Measurements from ENCODE around the gene MYCN. TPM values are rescaled to one million over a fixed set of nuclear protein-coding genes. Genes with fewer than 3 reads are reported as not detected.

Gene MYCN
- polyA plus RNA-seq (2014; cell fraction: cytosol; rRNA removed): 1,097 and 1,099 TPM in 2 replicates
- polyA plus RNA-seq (2014; cell fraction: nucleus; rRNA removed): 1,072 and 1,695 TPM in 2 replicates

DNA sequence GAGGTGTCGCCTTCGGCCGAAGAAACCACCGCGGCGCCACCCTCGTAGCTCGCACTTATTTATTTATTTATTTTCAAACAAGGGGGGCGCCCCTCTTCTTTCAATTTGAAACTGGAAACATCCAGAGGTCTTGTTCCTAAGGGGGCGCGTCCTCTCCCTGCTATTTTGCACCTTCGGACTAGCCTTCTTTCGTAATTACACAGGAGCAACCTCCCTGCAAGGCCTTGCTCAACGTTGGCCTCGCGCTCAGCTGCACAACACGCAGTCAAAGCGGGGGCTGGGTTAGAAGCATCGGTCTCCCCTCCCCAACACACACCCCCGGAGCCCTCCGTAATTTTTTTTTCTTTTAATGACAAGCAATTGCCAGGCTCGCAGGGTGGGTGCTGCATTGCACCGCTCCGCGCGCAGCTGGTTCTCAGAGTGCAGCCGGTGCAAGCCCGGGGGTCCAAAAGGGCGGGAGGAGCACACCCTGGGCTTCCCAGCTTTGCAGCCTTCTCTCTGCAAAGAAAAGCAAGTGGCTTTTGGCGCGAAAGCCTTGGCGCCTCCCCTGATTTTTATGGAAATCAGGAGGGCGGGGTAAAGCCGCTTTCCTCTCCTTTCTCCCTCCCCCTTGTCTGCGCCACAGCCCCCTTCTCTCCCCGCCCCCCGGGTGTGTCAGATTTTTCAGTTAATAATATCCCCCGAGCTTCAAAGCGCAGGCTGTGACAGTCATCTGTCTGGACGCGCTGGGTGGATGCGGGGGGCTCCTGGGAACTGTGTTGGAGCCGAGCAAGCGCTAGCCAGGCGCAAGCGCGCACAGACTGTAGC lies at the start of gene MYCN:
TSS of gene MYCN (plus strand) at position 697 of the 807 bp plus-strand sequence. CDS start 1,515 bp downstream, outside the sequence.
- DNase-seq (ENCODE audit: low spot score): no peak

- DNase-seq (ENCODE audit: low spot score): no peak
These were observed 49.1 kb upstream of the MYCN start for GRCh38 chr2:15890936-15891905.

DNA sequence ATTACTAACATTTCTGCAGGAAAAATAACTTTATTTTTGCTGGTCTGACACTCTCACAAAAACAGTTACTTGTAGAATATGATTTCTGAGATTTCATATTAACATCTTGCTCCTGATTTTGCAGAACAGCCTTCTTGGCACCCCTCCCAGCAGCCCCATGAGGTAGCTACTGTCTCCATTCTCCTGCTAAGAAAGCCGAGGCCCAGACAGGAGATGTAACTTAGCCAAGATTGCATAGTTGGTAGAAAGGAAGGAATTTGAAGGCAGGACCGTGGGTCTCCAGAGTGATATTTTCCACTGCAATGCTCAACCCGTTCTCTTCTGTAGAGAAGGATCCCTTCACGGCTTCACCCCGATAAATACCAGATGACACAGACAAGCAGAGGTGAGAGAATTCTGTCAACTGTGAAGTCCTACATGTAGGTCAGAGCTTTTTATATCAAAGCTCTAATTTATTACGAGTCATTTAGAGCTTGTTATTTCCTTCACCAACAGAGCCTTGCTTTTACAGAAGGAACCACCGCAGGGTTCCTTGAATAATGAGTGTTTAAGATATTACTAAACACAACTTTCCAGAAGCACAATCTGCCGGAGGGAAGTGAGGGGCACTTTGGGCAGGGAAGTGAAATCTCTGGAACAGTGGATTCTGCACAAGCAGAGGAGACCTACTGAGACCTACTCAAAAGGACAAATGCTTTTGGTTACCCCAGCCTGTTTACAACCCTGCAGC lies 48.0 kb upstream of the MYCN start:
- DNase-seq (ENCODE audit: low spot score): no peak

- peak; percentile 93 for DNase-seq (ENCODE audit: low spot score)
These were observed 47.3 kb upstream of the MYCN start for GRCh38 chr2:15893085-15893484.

- peak; percentile 93 for DNase-seq (ENCODE audit: low spot score)
These were observed 46.5 kb upstream of the MYCN start for GRCh38 chr2:15893689-15894480.

GRCh38 chr2:15894481-15895144 lies 45.7 kb upstream of the MYCN start:
- peak; percentile 91 for DNase-seq (ENCODE audit: low spot score)

- peak; percentile 93 for DNase-seq (ENCODE audit: low spot score)
These were observed 44.5 kb upstream of the MYCN start for GRCh38 chr2:15895615-15896469.

- peak; percentile 91 for DNase-seq (ENCODE audit: low spot score)
These were observed 43.5 kb upstream of the MYCN start for GRCh38 chr2:15896859-15897258.

GRCh38 chr2:15897431-15898098 lies 42.8 kb upstream of the MYCN start:
- peak; percentile 92 for DNase-seq (ENCODE audit: low spot score)

DNA sequence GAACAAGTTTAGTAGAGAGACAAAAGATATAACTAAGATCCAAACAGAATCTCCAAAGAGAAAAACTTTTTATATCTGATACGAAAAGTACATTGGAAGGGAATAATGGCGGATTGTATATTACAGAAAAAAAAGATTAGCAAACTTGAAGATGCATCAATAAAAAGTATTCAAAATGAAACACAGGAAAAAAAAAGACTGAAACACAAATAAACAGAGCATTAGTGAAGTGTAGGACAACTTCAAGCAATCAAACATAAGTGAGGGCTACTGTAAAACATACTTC lies 41.1 kb upstream of the MYCN start:
- peak; percentile 92 for DNase-seq (ENCODE audit: low spot score)

GRCh38 chr2:15899751-15900493 lies 40.4 kb upstream of the MYCN start:
- peak; percentile 92 for DNase-seq (ENCODE audit: low spot score)

- peak; percentile 91 for DNase-seq (ENCODE audit: low spot score)
These were observed 39.1 kb upstream of the MYCN start for GRCh38 chr2:15901095-15901807.

GRCh38 chr2:15901808-15902130 lies 38.6 kb upstream of the MYCN start:
- DNase-seq (ENCODE audit: low spot score): peak; percentile 91

DNA sequence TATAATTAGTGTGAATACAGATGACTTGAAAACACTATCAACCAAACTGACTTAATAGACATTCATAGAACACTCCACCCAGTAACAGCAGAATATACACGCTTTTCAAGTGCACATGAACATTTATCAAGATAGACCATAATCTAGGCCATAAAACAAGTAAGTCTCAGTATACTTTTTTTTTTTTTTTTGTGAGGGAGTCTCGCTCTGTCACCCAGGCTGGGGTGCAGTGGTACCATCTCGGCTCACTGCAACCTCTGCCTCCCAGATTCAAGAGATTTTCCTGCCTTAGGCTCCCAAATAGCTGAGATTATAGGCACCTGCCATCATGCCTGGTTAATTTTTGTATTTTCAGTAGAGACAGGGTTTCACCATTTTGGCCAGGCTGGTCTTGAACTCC lies 36.4 kb upstream of the MYCN start:
- DNase-seq (ENCODE audit: low spot score): peak; percentile 92

GRCh38 chr2:15905267-15905645 lies 35.1 kb upstream of the MYCN start:
- peak; percentile 92 for DNase-seq (ENCODE audit: low spot score)

GRCh38 chr2:15905986-15906491 lies 34.3 kb upstream of the MYCN start:
- DNase-seq (ENCODE audit: low spot score): peak; percentile 92

GRCh38 chr2:15906778-15907177 lies 33.6 kb upstream of the MYCN start:
- DNase-seq (ENCODE audit: low spot score): peak; percentile 92

Data from SK-N-DZ (cell line).